AG04450 (cell line): ENCODE results near the gene MEGF8. TPM values are rescaled to one million over a fixed set of nuclear protein-coding genes. Genes with fewer than 3 reads are reported as not detected.
A peak's percentile ranks its signal among the peaks of the same experiment; 100 is the strongest.

Experiments used
- CTCF ChIA-PET: fragments of 300-600, 350-600 bp; formaldehyde crosslinking; extraction: SDS; loops from one replicate; lab custom pipeline; 2022; ENCODE audit warnings: antibody characterized with exemption, inconsistent platforms; lab: Charles Lee
- POLR2A ChIA-PET: fragments of 350-600 bp; formaldehyde crosslinking; extraction: SDS; loops from one replicate; lab custom pipeline; 2021; ENCODE audit warnings: antibody characterized with exemption, inconsistent platforms; lab: Yijun Ruan, JAX
- DNase-seq: peaks from one replicate; pipeline ENCODE4 v3.0.0-alpha.2; 2011; ENCODE audit warnings: low read depth, low spot score
- H3K27ac ChIP-seq: one replicate; pipeline ENCODE4 v1.5.1; 2012; ENCODE audit warnings: low read depth, low read length, control low read depth
- H3K27me3 ChIP-seq: one replicate; pipeline ENCODE4 v1.6.0; 2012; ENCODE audit warnings: low read length; ENCODE audit not compliant: control insufficient read depth, insufficient read depth
- H3K4me3 ChIP-seq: 2 replicates; pipeline ENCODE4 v1.5.1; 2011; ENCODE audit warnings: mild to moderate bottlenecking, low read depth, low read length, control low read depth
- H3K9me3 ChIP-seq: 2 replicates; pipeline ENCODE4 v1.5.1; 2012; ENCODE audit warnings: low read length; ENCODE audit not compliant: control insufficient read depth, insufficient read depth
- polyA plus RNA-seq: library from polyadenylated mRNA; depleted of rRNA; stranded (reverse); fragments of >200 nt; gene quantifications from 2 replicates; pipeline ENCODE4 v1.2.3, GENCODE V29; 2011
- TF ChIP-seq, protein P1 (sequence below): IDR thresholded peaks from 2 replicates; pipeline ENCODE4 v1.5.1; 2011; ENCODE audit warnings: low read depth, low read length, control low read depth, inconsistent platforms

The MEGF8 gene
- polyA plus RNA-seq, 1 experiment, result 10.6 TPM

DNA sequence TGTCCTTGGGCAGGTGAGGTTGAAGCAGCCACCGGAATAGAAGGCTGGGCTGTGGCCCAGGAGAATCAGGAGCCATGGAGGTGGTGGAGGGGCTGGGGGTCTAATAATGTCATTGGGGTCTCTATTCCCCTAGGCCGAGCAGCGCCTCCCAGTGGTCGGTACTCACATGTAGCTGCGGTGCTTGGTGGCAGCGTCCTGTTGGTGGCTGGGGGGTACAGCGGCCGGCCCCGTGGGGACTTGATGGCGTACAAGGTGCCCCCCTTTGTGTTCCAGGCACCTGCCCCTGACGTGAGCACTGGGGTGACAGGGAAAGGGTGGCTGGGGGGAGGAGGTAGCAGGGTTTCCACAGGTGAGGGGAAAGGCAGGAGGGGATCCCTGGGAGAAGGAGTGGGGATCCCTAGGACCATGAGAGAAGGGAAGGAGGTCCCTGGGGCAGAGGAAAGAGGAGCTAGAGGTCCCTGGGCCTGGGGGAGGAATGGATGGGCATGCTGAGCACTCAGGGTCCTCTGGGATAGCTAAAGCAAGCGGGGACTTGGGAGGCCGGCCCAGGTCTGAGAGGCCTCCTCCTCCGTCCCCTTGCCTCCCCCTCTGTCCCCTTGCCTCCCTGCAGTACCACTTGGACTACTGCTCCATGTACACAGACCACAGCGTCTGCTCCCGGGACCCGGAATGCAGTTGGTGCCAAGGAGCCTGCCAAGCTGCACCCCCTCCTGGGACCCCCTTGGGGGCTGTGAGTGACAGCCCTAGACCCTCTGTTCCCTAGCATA, 18.1 kb downstream of the MEGF8 start:
- POLR2A ChIA-PET, result no interaction called here
- H3K9me3 ChIP-seq, result no peaks in the 10 kb centered on the region
- TF ChIP-seq, protein P1, sequence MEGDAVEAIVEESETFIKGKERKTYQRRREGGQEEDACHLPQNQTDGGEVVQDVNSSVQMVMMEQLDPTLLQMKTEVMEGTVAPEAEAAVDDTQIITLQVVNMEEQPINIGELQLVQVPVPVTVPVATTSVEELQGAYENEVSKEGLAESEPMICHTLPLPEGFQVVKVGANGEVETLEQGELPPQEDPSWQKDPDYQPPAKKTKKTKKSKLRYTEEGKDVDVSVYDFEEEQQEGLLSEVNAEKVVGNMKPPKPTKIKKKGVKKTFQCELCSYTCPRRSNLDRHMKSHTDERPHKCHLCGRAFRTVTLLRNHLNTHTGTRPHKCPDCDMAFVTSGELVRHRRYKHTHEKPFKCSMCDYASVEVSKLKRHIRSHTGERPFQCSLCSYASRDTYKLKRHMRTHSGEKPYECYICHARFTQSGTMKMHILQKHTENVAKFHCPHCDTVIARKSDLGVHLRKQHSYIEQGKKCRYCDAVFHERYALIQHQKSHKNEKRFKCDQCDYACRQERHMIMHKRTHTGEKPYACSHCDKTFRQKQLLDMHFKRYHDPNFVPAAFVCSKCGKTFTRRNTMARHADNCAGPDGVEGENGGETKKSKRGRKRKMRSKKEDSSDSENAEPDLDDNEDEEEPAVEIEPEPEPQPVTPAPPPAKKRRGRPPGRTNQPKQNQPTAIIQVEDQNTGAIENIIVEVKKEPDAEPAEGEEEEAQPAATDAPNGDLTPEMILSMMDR, result peak; percentile 13; the same call in 1 of the 2 replicates
- no peaks in the 10 kb centered on the region for H3K27me3 ChIP-seq
- CTCF ChIA-PET, result no interaction called here
- H3K4me3 ChIP-seq, result no peak overlapping the region
- H3K27ac ChIP-seq, result no peak overlapping the region
- DNase-seq, result no peak

- H3K27ac ChIP-seq, result no peak overlapping the region
- no peaks in the 10 kb centered on the region for H3K27me3 ChIP-seq
- ChIA-PET POLR2A (no interaction called here), CTCF (interaction anchor here (0.6 kb wide), 1 partner anchor 22 kb away, joined by 3 read pairs; no protein-coding TSS in a partner anchor)
- no peak overlapping the region for H3K4me3 ChIP-seq
- DNase-seq, result no peak
- TF ChIP-seq, protein P1, result no peak
- no peaks in the 10 kb centered on the region for H3K9me3 ChIP-seq
Measured at GRCh38 chr19:42344336-42344893, 19.0 kb downstream of the MEGF8 start.

DNA sequence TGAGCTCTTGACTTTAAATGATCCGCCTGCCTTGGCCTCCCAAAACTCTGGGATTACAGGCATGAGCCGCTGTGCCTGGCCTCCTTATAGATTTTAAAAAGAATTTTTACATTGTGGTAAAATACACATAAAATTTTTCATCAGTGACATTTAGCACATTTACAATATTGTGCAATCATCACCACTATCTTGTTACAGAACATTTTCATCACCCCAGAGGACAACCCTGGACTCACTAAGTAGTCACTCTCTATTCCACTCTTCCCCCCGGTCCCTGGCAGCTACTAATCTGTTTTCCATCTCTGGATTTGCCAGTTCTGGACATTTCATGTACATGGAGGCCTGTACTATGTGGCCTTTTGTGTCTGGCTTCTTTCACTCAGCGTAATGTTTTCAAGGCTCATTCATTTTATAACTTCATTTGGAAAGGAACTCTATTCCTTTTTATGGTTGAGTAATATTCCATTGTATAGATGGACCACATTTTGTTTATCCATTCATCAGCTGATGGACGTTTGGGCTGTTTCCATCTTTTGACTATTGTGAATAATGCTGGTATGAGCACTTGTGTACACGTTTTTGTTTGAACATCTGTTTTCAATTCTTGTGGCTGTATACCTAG, 19.9 kb downstream of the MEGF8 start:
- H3K27ac ChIP-seq, result no peak overlapping the region
- CTCF ChIA-PET, result no interaction called here
- H3K27me3 ChIP-seq, result no peaks in the 10 kb centered on the region
- TF ChIP-seq, protein P1, result no peak
- H3K4me3 ChIP-seq, result no peak overlapping the region
- POLR2A ChIA-PET, result no interaction called here
- H3K9me3 ChIP-seq, result no peaks in the 10 kb centered on the region
- no peak for DNase-seq

GRCh38 chr19:42348211-42348610, 22.8 kb downstream of the MEGF8 start:
- Histone ChIP-seq H3K4me3 (no peak overlapping the region), H3K27ac (no peak overlapping the region), H3K9me3 (no peaks in the 10 kb centered on the region), H3K27me3 (no peaks in the 10 kb centered on the region)
- POLR2A ChIA-PET, result no interaction called here
- no peak for DNase-seq
- TF ChIP-seq, protein P1, result no peak
- CTCF ChIA-PET, result no interaction called here
